ENCODE data around the gene NXPE3. TPM values are rescaled to one million over a fixed set of nuclear protein-coding genes. Genes with fewer than 3 reads are reported as not detected.

NXPE3 gene
- total RNA-seq, 3 donors from 2014 or later: 13.8 to 14.1 (median 13.8) TPM

GRCh38 chr3:101829437-101829830, 50.4 kb downstream of the NXPE3 start:
- no peaks in the 10 kb centered on the region for H3K9me3 Mint-ChIP-seq
- DNase-seq (no peak), ATAC-seq (no peak)
- peaks cover 24% of the 10 kb centered on the region for H3K36me3 Mint-ChIP-seq (ENCODE audit: insufficient read depth)
- peak overlapping the region; percentile 93 for H3K4me3 Mint-ChIP-seq
- no peaks in the 10 kb centered on the region for H3K27me3 Mint-ChIP-seq (ENCODE audit: low read depth)
- peaks cover 76% of the 10 kb centered on the region for H3K4me1 Mint-ChIP-seq (ENCODE audit: low read depth)

- H3K4me1 Mint-ChIP-seq (ENCODE audit: low read depth): peaks cover 75% of the 10 kb centered on the region
- H3K36me3 Mint-ChIP-seq (ENCODE audit: insufficient read depth): peaks cover 26% of the 10 kb centered on the region
- DNase-seq: no peak
- H3K9me3 Mint-ChIP-seq: no peaks in the 10 kb centered on the region
- no peaks in the 10 kb centered on the region for H3K27me3 Mint-ChIP-seq (ENCODE audit: low read depth)
- no peak for ATAC-seq
- H3K4me3 Mint-ChIP-seq: peak overlapping the region; percentile 93
Observed at GRCh38 chr3:101829874-101830273, 50.9 kb downstream of the NXPE3 start.

GRCh38 chr3:101833446-101833974, 54.5 kb downstream of the NXPE3 start:
- Mint-ChIP-seq H3K9me3 (no peaks in the 10 kb centered on the region), H3K27me3 (ENCODE audit: low read depth) (no peaks in the 10 kb centered on the region), H3K4me3 (no peak overlapping the region), H3K36me3 (ENCODE audit: insufficient read depth) (peaks cover 34% of the 10 kb centered on the region), H3K4me1 (ENCODE audit: low read depth) (peaks cover 69% of the 10 kb centered on the region)
- ATAC-seq (peak in 1 of 2 donors; percentile 36), DNase-seq (no peak)

- no peak for DNase-seq
- Mint-ChIP-seq H3K4me1 (ENCODE audit: low read depth) (peaks cover 48% of the 10 kb centered on the region), H3K9me3 (no peaks in the 10 kb centered on the region), H3K27me3 (ENCODE audit: low read depth) (no peaks in the 10 kb centered on the region), H3K36me3 (ENCODE audit: insufficient read depth) (peaks cover 34% of the 10 kb centered on the region), H3K4me3 (no peak overlapping the region)
- no peak for ATAC-seq
Observed at GRCh38 chr3:101835676-101836075, 56.7 kb downstream of the NXPE3 start.

- H3K36me3 Mint-ChIP-seq (ENCODE audit: insufficient read depth): peaks cover 34% of the 10 kb centered on the region
- no peak overlapping the region for H3K4me3 Mint-ChIP-seq
- no peaks in the 10 kb centered on the region for H3K9me3 Mint-ChIP-seq
- DNase-seq: no peak
- ATAC-seq: no peak
- H3K27me3 Mint-ChIP-seq (ENCODE audit: low read depth): no peaks in the 10 kb centered on the region
- peaks cover 46% of the 10 kb centered on the region for H3K4me1 Mint-ChIP-seq (ENCODE audit: low read depth)
Observed at GRCh38 chr3:101836160-101836559, 57.1 kb downstream of the NXPE3 start.

GRCh38 chr3:101836652-101837598, 57.9 kb downstream of the NXPE3 start:
- H3K27me3 Mint-ChIP-seq (ENCODE audit: low read depth): no peaks in the 10 kb centered on the region
- H3K9me3 Mint-ChIP-seq: peaks cover 1% of the 10 kb centered on the region
- DNase-seq (no peak), ATAC-seq (no peak)
- peaks cover 34% of the 10 kb centered on the region for H3K36me3 Mint-ChIP-seq (ENCODE audit: insufficient read depth)
- H3K4me1 Mint-ChIP-seq (ENCODE audit: low read depth): peaks cover 44% of the 10 kb centered on the region
- no peak overlapping the region for H3K4me3 Mint-ChIP-seq

GRCh38 chr3:101838691-101839090, 59.7 kb downstream of the NXPE3 start:
- H3K4me3 Mint-ChIP-seq: no peak overlapping the region
- no peak for DNase-seq
- peaks cover 32% of the 10 kb centered on the region for H3K4me1 Mint-ChIP-seq (ENCODE audit: low read depth)
- peaks cover 4% of the 10 kb centered on the region for H3K9me3 Mint-ChIP-seq
- no peaks in the 10 kb centered on the region for H3K27me3 Mint-ChIP-seq (ENCODE audit: low read depth)
- ATAC-seq: no peak
- H3K36me3 Mint-ChIP-seq (ENCODE audit: insufficient read depth): peaks cover 25% of the 10 kb centered on the region

- peaks cover 4% of the 10 kb centered on the region for H3K9me3 Mint-ChIP-seq
- no peak for ATAC-seq
- H3K27me3 Mint-ChIP-seq (ENCODE audit: low read depth): no peaks in the 10 kb centered on the region
- DNase-seq: no peak
- H3K4me3 Mint-ChIP-seq: no peak overlapping the region
- H3K4me1 Mint-ChIP-seq (ENCODE audit: low read depth): peaks cover 21% of the 10 kb centered on the region
- H3K36me3 Mint-ChIP-seq (ENCODE audit: insufficient read depth): peaks cover 21% of the 10 kb centered on the region
Observed at GRCh38 chr3:101840066-101840465, 61.1 kb downstream of the NXPE3 start.

GRCh38 chr3:101842245-101842934, 63.4 kb downstream of the NXPE3 start:
- DNase-seq (no peak), ATAC-seq (no peak)
- peaks cover 14% of the 10 kb centered on the region for H3K36me3 Mint-ChIP-seq (ENCODE audit: insufficient read depth)
- peaks cover 4% of the 10 kb centered on the region for H3K9me3 Mint-ChIP-seq
- H3K4me1 Mint-ChIP-seq (ENCODE audit: low read depth): peaks cover 6% of the 10 kb centered on the region
- no peaks in the 10 kb centered on the region for H3K27me3 Mint-ChIP-seq (ENCODE audit: low read depth)
- H3K4me3 Mint-ChIP-seq: no peak overlapping the region

- H3K9me3 Mint-ChIP-seq: peaks cover 4% of the 10 kb centered on the region
- peaks cover 4% of the 10 kb centered on the region for H3K4me1 Mint-ChIP-seq (ENCODE audit: low read depth)
- DNase-seq: no peak
- no peaks in the 10 kb centered on the region for H3K27me3 Mint-ChIP-seq (ENCODE audit: low read depth)
- peaks cover 14% of the 10 kb centered on the region for H3K36me3 Mint-ChIP-seq (ENCODE audit: insufficient read depth)
- ATAC-seq: no peak
- H3K4me3 Mint-ChIP-seq: no peak overlapping the region
Observed at GRCh38 chr3:101842935-101843330, 63.9 kb downstream of the NXPE3 start.

GRCh38 chr3:101845425-101845824, 66.4 kb downstream of the NXPE3 start:
- H3K4me3 Mint-ChIP-seq: no peak overlapping the region
- DNase-seq (no peak), ATAC-seq (no peak)
- no peaks in the 10 kb centered on the region for H3K27me3 Mint-ChIP-seq (ENCODE audit: low read depth)
- peaks cover 4% of the 10 kb centered on the region for H3K9me3 Mint-ChIP-seq
- H3K36me3 Mint-ChIP-seq (ENCODE audit: insufficient read depth): peaks cover 15% of the 10 kb centered on the region
- peaks cover 12% of the 10 kb centered on the region for H3K4me1 Mint-ChIP-seq (ENCODE audit: low read depth)

- ATAC-seq (no peak), DNase-seq (no peak)
- Mint-ChIP-seq H3K27me3 (ENCODE audit: low read depth) (no peaks in the 10 kb centered on the region), H3K4me1 (ENCODE audit: low read depth) (peaks cover 20% of the 10 kb centered on the region), H3K4me3 (no peak overlapping the region), H3K36me3 (ENCODE audit: insufficient read depth) (peaks cover 22% of the 10 kb centered on the region), H3K9me3 (peaks cover 4% of the 10 kb centered on the region)
Observed at GRCh38 chr3:101846709-101847108, 67.7 kb downstream of the NXPE3 start.

- DNase-seq (no peak), ATAC-seq (no peak)
- H3K9me3 Mint-ChIP-seq: no peaks in the 10 kb centered on the region
- peaks cover 24% of the 10 kb centered on the region for H3K36me3 Mint-ChIP-seq (ENCODE audit: insufficient read depth)
- peaks cover 23% of the 10 kb centered on the region for H3K4me1 Mint-ChIP-seq (ENCODE audit: low read depth)
- H3K4me3 Mint-ChIP-seq: no peak overlapping the region
- H3K27me3 Mint-ChIP-seq (ENCODE audit: low read depth): no peaks in the 10 kb centered on the region
Observed at GRCh38 chr3:101847328-101847727, 68.3 kb downstream of the NXPE3 start.

GRCh38 chr3:101848326-101848725, 69.3 kb downstream of the NXPE3 start:
- DNase-seq: no peak
- Mint-ChIP-seq H3K27me3 (ENCODE audit: low read depth) (no peaks in the 10 kb centered on the region), H3K36me3 (ENCODE audit: insufficient read depth) (peaks cover 31% of the 10 kb centered on the region), H3K4me3 (peak overlapping the region; percentile 99), H3K4me1 (ENCODE audit: low read depth) (peaks cover 33% of the 10 kb centered on the region), H3K9me3 (no peaks in the 10 kb centered on the region)
- no peak for ATAC-seq

Measured in activated T-cell treated with anti-CD3 and anti-CD28 coated beads, Interleukin-2, amount 50 U/mL, for 4 hours (primary cell).